Endothelial cell of umbilical vein (primary cell): ENCODE data around the gene ADGRG3. TPM values are rescaled to one million over a fixed set of nuclear protein-coding genes. Genes with fewer than 3 reads are reported as not detected.

ENCODE experiments used
- BruUV-seq: library from RNA; stranded (reverse); fragments of 400-500 nt; replicated peaks from 2 replicates; lab custom pipeline; 2021; lab: Mats Ljungman, UMichigan
- CTCF ChIA-PET: fragments of 300-600, 350-600 bp; sonication (Branson Sonifier 250); formaldehyde crosslinking; loops from one replicate; lab custom pipeline; 2021; ENCODE audit warnings: antibody characterized with exemption, inconsistent platforms; lab: Charles Lee
- POLR2A ChIA-PET: fragments of 300-600, 350-600 bp; sonication (Branson Sonifier 250); formaldehyde crosslinking; loops from one replicate; lab custom pipeline; 2021; ENCODE audit warnings: antibody characterized with exemption, inconsistent platforms; lab: Charles Lee
- DNase-seq: peaks from one replicate; pipeline ENCODE4 v3.0.0-alpha.2; 2011; ENCODE audit warnings: low read depth, low spot score
- FAIRE-seq: peaks from 2 replicates; lab custom pipeline; 2011; peaks lifted over from hg19 to GRCh38; lab: Jason Lieb, UNC
- H2AFZ ChIP-seq: 2 replicates; pipeline ENCODE4 v1.6.0; 2012; ENCODE audit warnings: low read depth, low read length, control low read depth, inconsistent platforms
- H3K27ac ChIP-seq: 2 replicates; pipeline ENCODE4 v1.5.1; 2011; ENCODE audit warnings: low read depth, mild to moderate bottlenecking, control low read depth, low read length, moderate library complexity; ENCODE audit not compliant: insufficient read depth
- H3K27me3 ChIP-seq, 2 experiments: 2 replicates each; pipeline versions ENCODE4 v1.6.0 to v1.6.1; 2011; ENCODE audit warnings: low read length in 2 of 2, mixed read lengths in 1 of 2; ENCODE audit not compliant: control insufficient read depth in 2 of 2, insufficient read depth in 2 of 2
- H3K36me3 ChIP-seq, 2 experiments: 2 replicates in 1 of 2; 3 replicates in 1 of 2; pipeline ENCODE4 v1.5.1; 2011; ENCODE audit warnings: low read length in 2 of 2, mild to moderate bottlenecking in 1 of 2, moderate library complexity in 1 of 2; ENCODE audit not compliant: control insufficient read depth in 2 of 2, insufficient read depth in 2 of 2; ENCODE audit errors: extremely low read depth in 1 of 2
- H3K4me1 ChIP-seq: 3 replicates; pipeline ENCODE4 v1.5.1; 2011; ENCODE audit warnings: mild to moderate bottlenecking, low read length; ENCODE audit not compliant: control insufficient read depth, insufficient read depth; ENCODE audit errors: extremely low read depth
- H3K4me2 ChIP-seq: 2 replicates; pipeline ENCODE4 v1.6.1; 2011; ENCODE audit warnings: low read length, control low read depth, mixed read lengths; ENCODE audit not compliant: insufficient read depth
- H3K4me3 ChIP-seq, 3 experiments: fragments of 200-600 bp in 1 of 3; sonication (generic), shearing (Covaris generic) in 1 of 3; replicated peaks in 1 of 3; 2 replicates each; pipeline ENCODE4 v1.5.1; 2011 to 2016; ENCODE audit warnings: control low read depth in 3 of 3, low read length in 3 of 3, mild to moderate bottlenecking in 2 of 3, inconsistent platforms in 1 of 3, low read depth in 1 of 3, moderate library complexity in 1 of 3; ENCODE audit not compliant: insufficient read depth in 1 of 3
- H3K79me2 ChIP-seq: 2 replicates; pipeline ENCODE4 v1.6.0; 2012; ENCODE audit warnings: low read length, inconsistent platforms; ENCODE audit not compliant: control insufficient read depth, insufficient read depth
- H3K9ac ChIP-seq: replicated peaks from 2 replicates; pipeline ENCODE3; 2011; ENCODE audit warnings: low read length, control low read depth; ENCODE audit not compliant: insufficient read depth; ENCODE audit errors: extremely low read depth
- H3K9me1 ChIP-seq: replicated peaks from 3 replicates; pipeline ENCODE4 v1.6.0; 2011; ENCODE audit warnings: mild to moderate bottlenecking, low read length; ENCODE audit not compliant: control insufficient read depth, insufficient read depth; ENCODE audit errors: extremely low read depth
- H3K9me3 ChIP-seq: replicated peaks from 2 replicates; pipeline ENCODE4 v1.5.1; 2012; ENCODE audit warnings: low read length, inconsistent platforms; ENCODE audit not compliant: control insufficient read depth, insufficient read depth
- H4K20me1 ChIP-seq: replicated peaks from 2 replicates; pipeline ENCODE3; 2011; ENCODE audit warnings: mild to moderate bottlenecking, low read length; ENCODE audit not compliant: control insufficient read depth, insufficient read depth; ENCODE audit errors: extremely low read depth
- EZH2 ChIP-seq: IDR thresholded peaks from 2 replicates; pipeline ENCODE4 v1.6.1; 2012; ENCODE audit warnings: borderline replicate concordance, low read depth, mild to moderate bottlenecking, moderate library complexity, low read length, inconsistent platforms; ENCODE audit not compliant: severe bottlenecking
- FOS ChIP-seq: IDR thresholded peaks from 2 replicates; pipeline ENCODE4 v1.6.1; 2011; ENCODE audit warnings: mild to moderate bottlenecking, low read length, moderate library complexity, borderline replicate concordance; ENCODE audit not compliant: insufficient read depth
- GATA2 ChIP-seq: IDR thresholded peaks from 2 replicates; pipeline ENCODE4 v1.7.0; 2011; ENCODE audit warnings: low read depth, mild to moderate bottlenecking, moderate library complexity, mixed read lengths, low read length; ENCODE audit not compliant: insufficient read length, insufficient read depth
- JUN ChIP-seq: IDR thresholded peaks from 2 replicates; pipeline ENCODE4 v1.6.1; 2011; ENCODE audit warnings: borderline replicate concordance, low read depth; ENCODE audit not compliant: insufficient read length, insufficient read depth
- MAX ChIP-seq: IDR thresholded peaks from 2 replicates; pipeline ENCODE4 v1.6.1; 2011; ENCODE audit not compliant: insufficient read depth, insufficient read length
- MYC ChIP-seq: IDR thresholded peaks from one replicate; pipeline ENCODE4 v1.6.1; 2011; ENCODE audit warnings: mild to moderate bottlenecking, low read depth, low read length
- POLR2A ChIP-seq: IDR thresholded peaks from 2 replicates; pipeline ENCODE4 v1.6.1; 2012; ENCODE audit warnings: low read depth, mild to moderate bottlenecking, control low read depth, low read length
- dilution Hi-C: fragments of 300-500 bp; cut with MboI; formaldehyde crosslinking; loops from one replicate; pipeline ENCODE4 v1.15.0; 2019; ENCODE audit warnings: low sequenced_read_pairs; ENCODE audit not compliant: extremely low pct_ligation_motif_present
- intact Hi-C: fragments of 100-400 bp; cut with micrococcal nuclease; formaldehyde crosslinking; loops from one replicate; pipeline ENCODE4 v1.10.0; 2022
- polyA plus RNA-seq, 4 experiments: library from polyadenylated mRNA; depleted of rRNA in 3 of 4; stranded (reverse) in 3 of 4; unstranded in 1 of 4; fragments of >200 nt; gene quantifications; 2 replicates each; pipeline versions ENCODE4 v1.2.1 to v1.2.3, GENCODE V29; 2011 to 2012; ENCODE audit warnings: missing spikeins in 1 of 4
- total RNA-seq: library from RNA; stranded (reverse); gene quantifications from 2 replicates; pipeline ENCODE4 v1.2.3, GENCODE V29; 2021
- TF ChIP-seq, protein P1 (sequence below), 2 donors: IDR thresholded peaks; 1 replicate in 1 of 2; 2 replicates in 1 of 2; pipeline ENCODE4 v1.5.1; 2011; ENCODE audit warnings: low read length in 2 of 2, mild to moderate bottlenecking in 2 of 2, moderate library complexity in 2 of 2, control low read depth in 1 of 2, inconsistent platforms in 1 of 2, low read depth in 1 of 2; ENCODE audit not compliant: insufficient read depth in 1 of 2; ENCODE audit errors: extremely low read depth in 1 of 2

The ADGRG3 gene
- total and polyA plus RNA-seq, 2 donors (not counting 3 experiments of a cell fraction or from before 2014, with no cell fraction given): not detected

DNA sequence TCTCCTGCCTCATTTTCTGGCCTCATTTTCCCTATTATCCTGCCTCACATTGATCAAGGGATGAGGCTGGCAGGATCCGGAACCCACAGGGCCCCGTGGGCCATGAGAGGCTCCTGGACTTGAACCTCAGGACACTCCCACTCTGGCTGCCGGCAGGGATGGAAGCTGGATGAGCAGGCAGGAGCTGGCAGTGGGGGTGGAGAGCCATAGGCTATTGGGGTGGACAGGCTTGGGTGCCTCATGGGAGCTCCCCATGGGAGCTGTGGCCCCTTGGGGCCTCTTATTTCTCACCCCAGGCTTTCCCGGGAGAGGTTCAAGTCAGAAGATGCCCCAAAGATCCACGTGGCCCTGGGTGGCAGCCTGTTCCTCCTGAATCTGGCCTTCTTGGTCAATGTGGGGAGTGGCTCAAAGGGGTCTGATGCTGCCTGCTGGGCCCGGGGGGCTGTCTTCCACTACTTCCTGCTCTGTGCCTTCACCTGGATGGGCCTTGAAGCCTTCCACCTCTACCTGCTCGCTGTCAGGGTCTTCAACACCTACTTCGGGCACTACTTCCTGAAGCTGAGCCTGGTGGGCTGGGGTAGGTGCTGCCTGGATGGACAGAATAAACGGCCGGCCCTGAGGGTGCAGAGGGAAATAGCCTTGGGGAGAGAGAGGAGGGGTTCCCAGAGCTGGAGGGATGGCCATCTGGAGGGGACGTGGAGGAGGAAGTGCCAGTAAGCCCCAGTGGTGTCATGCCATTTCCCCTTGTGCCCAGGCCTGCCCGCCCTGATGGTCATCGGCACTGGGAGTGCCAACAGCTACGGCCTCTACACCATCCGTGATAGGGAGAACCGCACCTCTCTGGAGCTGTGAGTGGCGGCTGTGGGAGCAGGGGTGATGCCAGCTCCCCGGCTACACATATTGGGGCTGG lies 15.8 kb downstream of the ADGRG3 start:
- H3K4me1 ChIP-seq: no peaks in the 10 kb centered on the region
- no TSS peak for BruUV-seq
- H3K27me3 ChIP-seq: peaks cover 2% of the 10 kb centered on the region in 2 experiments
- H3K27ac ChIP-seq: no peak overlapping the region
- H3K4me3 ChIP-seq: no peak overlapping the region
- H3K9me1 ChIP-seq: no peaks in the 10 kb centered on the region
- dilution Hi-C loops (no loop called here), intact Hi-C loops (no loop called here)
- POLR2A ChIA-PET: no interaction called here
- H3K9ac ChIP-seq: no peak overlapping the region
- no peaks in the 10 kb centered on the region for H4K20me1 ChIP-seq
- H2AFZ ChIP-seq: no peak overlapping the region
- no peak overlapping the region for H3K4me2 ChIP-seq
- FAIRE-seq (no peak), DNase-seq (no peak)
- H3K36me3 ChIP-seq: no peaks in the 10 kb centered on the region
- no peaks in the 10 kb centered on the region for H3K9me3 ChIP-seq
- H3K79me2 ChIP-seq: no peaks in the 10 kb centered on the region
- TF ChIP-seq POLR2A (no peak), EZH2 (no peak), MYC (no peak), GATA2 (no peak), JUN (no peak), MAX (no peak), FOS (no peak)
- TF ChIP-seq, protein P1, sequence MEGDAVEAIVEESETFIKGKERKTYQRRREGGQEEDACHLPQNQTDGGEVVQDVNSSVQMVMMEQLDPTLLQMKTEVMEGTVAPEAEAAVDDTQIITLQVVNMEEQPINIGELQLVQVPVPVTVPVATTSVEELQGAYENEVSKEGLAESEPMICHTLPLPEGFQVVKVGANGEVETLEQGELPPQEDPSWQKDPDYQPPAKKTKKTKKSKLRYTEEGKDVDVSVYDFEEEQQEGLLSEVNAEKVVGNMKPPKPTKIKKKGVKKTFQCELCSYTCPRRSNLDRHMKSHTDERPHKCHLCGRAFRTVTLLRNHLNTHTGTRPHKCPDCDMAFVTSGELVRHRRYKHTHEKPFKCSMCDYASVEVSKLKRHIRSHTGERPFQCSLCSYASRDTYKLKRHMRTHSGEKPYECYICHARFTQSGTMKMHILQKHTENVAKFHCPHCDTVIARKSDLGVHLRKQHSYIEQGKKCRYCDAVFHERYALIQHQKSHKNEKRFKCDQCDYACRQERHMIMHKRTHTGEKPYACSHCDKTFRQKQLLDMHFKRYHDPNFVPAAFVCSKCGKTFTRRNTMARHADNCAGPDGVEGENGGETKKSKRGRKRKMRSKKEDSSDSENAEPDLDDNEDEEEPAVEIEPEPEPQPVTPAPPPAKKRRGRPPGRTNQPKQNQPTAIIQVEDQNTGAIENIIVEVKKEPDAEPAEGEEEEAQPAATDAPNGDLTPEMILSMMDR (IDR thresholded peaks at IDR 0.05; ENCODE audit: extremely low read depth in 1 of 2, insufficient read depth in 1 of 2, low read depth in 1 of 2, low read length in 2 of 2): no peak
- CTCF ChIA-PET: interaction anchor here (1.9 kb wide), 1 partner anchor 12 kb away, joined by 5 read pairs; no protein-coding TSS in a partner anchor
